RWPE2 (cell line): ENCODE data around the gene KATNAL2.

Experiments
- ATAC-seq: fragments of 200-7000 bp; cut with Tn5 transposase; 3 replicates; pipeline ENCODE4 v1.9.1; 2021; ENCODE audit warnings: low read depth
- DNase-seq: peaks from one replicate; pipeline ENCODE4 v3.0.0-alpha.2; 2020; ENCODE audit warnings: low spot score
- H3K27ac ChIP-seq: fragments of 450-650 bp; 2 replicates; pipeline ENCODE4 v1.5.1; 2017; ENCODE audit warnings: mild to moderate bottlenecking; ENCODE audit not compliant: poor library complexity, severe bottlenecking
- H3K27me3 ChIP-seq: fragments of 250-450 bp; sonication (Bioruptor Pico); 2 replicates; pipeline ENCODE4 v1.5.1; 2021; ENCODE audit warnings: mild to moderate bottlenecking, moderate library complexity; ENCODE audit not compliant: insufficient read depth, poor library complexity, severe bottlenecking
- H3K36me3 ChIP-seq: fragments of 250-450 bp; sonication (Bioruptor Pico); 2 replicates; pipeline ENCODE4 v1.5.1; 2020; ENCODE audit warnings: low read depth, mild to moderate bottlenecking, moderate library complexity
- H3K4me1 ChIP-seq: fragments of 250-450 bp; sonication (Bioruptor Pico); 2 replicates; pipeline ENCODE4 v1.5.1; 2021; ENCODE audit warnings: mild to moderate bottlenecking, moderate library complexity; ENCODE audit not compliant: insufficient read depth, poor library complexity, severe bottlenecking
- H3K4me3 ChIP-seq: fragments of 250-450 bp; sonication (Bioruptor Pico); 2 replicates; pipeline ENCODE4 v1.5.1; 2021; ENCODE audit warnings: mild to moderate bottlenecking, moderate library complexity; ENCODE audit not compliant: severe bottlenecking
- H3K9me3 ChIP-seq: fragments of 250-450 bp; sonication (Bioruptor Pico); 2 replicates; pipeline ENCODE4 v1.5.1; 2021; ENCODE audit warnings: mild to moderate bottlenecking, moderate library complexity; ENCODE audit not compliant: severe bottlenecking
- TF ChIP-seq, protein P1 (sequence below): fragments of 450-650 bp; IDR thresholded peaks from one replicate; pipeline ENCODE4 v1.5.1; 2017; ENCODE audit warnings: mild to moderate bottlenecking, moderate library complexity; ENCODE audit not compliant: poor library complexity, severe bottlenecking

The KATNAL2 gene

GRCh38 chr18:46894124-46894523 lies 23.3 kb upstream of the KATNAL2 start:
- Histone ChIP-seq H3K4me1 (no peaks in the 10 kb centered on the region), H3K9me3 (no peaks in the 10 kb centered on the region), H3K4me3 (no peak overlapping the region), H3K27me3 (no peaks in the 10 kb centered on the region), H3K27ac (no peak overlapping the region), H3K36me3 (peaks cover 18% of the 10 kb centered on the region)
- no peak for ATAC-seq
- no peak for DNase-seq
- TF ChIP-seq, protein P1, sequence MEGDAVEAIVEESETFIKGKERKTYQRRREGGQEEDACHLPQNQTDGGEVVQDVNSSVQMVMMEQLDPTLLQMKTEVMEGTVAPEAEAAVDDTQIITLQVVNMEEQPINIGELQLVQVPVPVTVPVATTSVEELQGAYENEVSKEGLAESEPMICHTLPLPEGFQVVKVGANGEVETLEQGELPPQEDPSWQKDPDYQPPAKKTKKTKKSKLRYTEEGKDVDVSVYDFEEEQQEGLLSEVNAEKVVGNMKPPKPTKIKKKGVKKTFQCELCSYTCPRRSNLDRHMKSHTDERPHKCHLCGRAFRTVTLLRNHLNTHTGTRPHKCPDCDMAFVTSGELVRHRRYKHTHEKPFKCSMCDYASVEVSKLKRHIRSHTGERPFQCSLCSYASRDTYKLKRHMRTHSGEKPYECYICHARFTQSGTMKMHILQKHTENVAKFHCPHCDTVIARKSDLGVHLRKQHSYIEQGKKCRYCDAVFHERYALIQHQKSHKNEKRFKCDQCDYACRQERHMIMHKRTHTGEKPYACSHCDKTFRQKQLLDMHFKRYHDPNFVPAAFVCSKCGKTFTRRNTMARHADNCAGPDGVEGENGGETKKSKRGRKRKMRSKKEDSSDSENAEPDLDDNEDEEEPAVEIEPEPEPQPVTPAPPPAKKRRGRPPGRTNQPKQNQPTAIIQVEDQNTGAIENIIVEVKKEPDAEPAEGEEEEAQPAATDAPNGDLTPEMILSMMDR: no peak

GRCh38 chr18:46899274-46899948 lies 18.0 kb upstream of the KATNAL2 start:
- TF ChIP-seq, protein P1: no peak
- ATAC-seq (no peak), DNase-seq (no peak)
- Histone ChIP-seq H3K4me1 (no peaks in the 10 kb centered on the region), H3K27me3 (no peaks in the 10 kb centered on the region), H3K9me3 (no peaks in the 10 kb centered on the region), H3K36me3 (0 out of 2 replicates have a peak, but pooled peaks cover 7% of the 10 kb centered on the region), H3K4me3 (no peak overlapping the region), H3K27ac (no peak overlapping the region)

DNA sequence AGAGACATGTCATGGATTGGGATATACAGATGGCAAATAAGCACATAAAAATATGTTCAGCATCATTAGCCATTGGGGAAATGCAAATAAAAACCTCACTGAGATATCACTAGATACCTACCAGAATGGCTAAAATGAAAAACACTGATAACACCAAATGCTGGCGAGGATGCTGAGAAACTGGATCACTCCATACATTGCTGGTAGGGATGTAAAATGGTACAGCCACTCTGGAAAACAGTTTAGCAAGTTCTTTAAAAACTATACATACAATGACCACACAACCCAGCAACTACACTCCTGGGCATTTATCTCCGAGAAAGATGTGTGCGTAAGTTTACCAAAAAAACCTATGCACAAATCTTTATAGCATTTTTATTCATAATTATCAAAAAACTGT lies 14.0 kb upstream of the KATNAL2 start:
- Histone ChIP-seq H3K9me3 (no peaks in the 10 kb centered on the region), H3K27ac (no peak overlapping the region), H3K27me3 (no peaks in the 10 kb centered on the region), H3K36me3 (0 out of 2 replicates have a peak, but pooled peaks cover 7% of the 10 kb centered on the region), H3K4me1 (no peaks in the 10 kb centered on the region), H3K4me3 (no peak overlapping the region)
- TF ChIP-seq, protein P1: no peak
- DNase-seq (no peak), ATAC-seq (no peak)

GRCh38 chr18:46909497-46909896 lies 7.9 kb upstream of the KATNAL2 start:
- TF ChIP-seq, protein P1: no peak
- Histone ChIP-seq H3K4me3 (no peak overlapping the region), H3K27me3 (no peaks in the 10 kb centered on the region), H3K27ac (no peak overlapping the region), H3K9me3 (no peaks in the 10 kb centered on the region), H3K36me3 (0 out of 2 replicates have a peak, but pooled peaks cover 4% of the 10 kb centered on the region), H3K4me1 (no peaks in the 10 kb centered on the region)
- no peak for ATAC-seq
- DNase-seq: no peak

DNA sequence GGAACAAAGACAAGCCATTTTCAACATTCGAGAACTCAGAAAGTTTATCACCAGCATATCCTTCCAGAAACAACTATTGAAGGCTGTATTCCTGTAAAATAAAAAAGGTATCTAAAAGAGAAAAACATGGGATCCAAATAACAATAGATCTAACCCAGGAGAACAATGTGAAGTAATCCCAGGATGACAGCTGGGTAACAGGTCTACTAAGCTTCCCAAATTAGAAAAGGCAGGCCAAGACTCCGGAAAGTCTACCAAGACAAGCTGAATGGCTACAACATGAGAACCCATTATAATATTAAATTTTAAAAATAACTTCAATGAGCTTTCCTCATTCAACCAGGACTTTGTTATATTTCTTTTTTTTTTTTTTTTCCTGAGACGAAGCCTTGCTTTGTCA lies 6.5 kb upstream of the KATNAL2 start:
- ATAC-seq: no peak
- Histone ChIP-seq H3K27me3 (no peaks in the 10 kb centered on the region), H3K4me1 (peaks cover 7% of the 10 kb centered on the region), H3K27ac (no peak overlapping the region), H3K36me3 (0 out of 2 replicates have a peak, but pooled peaks cover 4% of the 10 kb centered on the region), H3K4me3 (no peak overlapping the region), H3K9me3 (no peaks in the 10 kb centered on the region)
- TF ChIP-seq, protein P1: no peak
- no peak for DNase-seq
